GM18507 (cell line): ENCODE measurements around the gene PAQR5.

Experiments
- DNase-seq: peaks from one replicate; pipeline ENCODE4 v3.0.0; 2011; ENCODE audit warnings: low read depth; ENCODE audit not compliant: insufficient read length; ENCODE audit errors: extremely low spot score
- FAIRE-seq: peaks from 2 replicates; lab custom pipeline; 2011; peaks lifted over from hg19 to GRCh38; lab: Jason Lieb, UNC

PAQR5 gene

GRCh38 chr15:69408841-69409240 is 110.1 kb downstream of the PAQR5 start:
- DNase-seq (no peak), FAIRE-seq (no peak)

- FAIRE-seq: no peak
- DNase-seq: no peak
These were observed 111.6 kb downstream of the PAQR5 start for GRCh38 chr15:69410248-69410874.

- FAIRE-seq: no peak
- DNase-seq: no peak
These were observed 113.6 kb downstream of the PAQR5 start for GRCh38 chr15:69412274-69412673.

- no peak for DNase-seq
- FAIRE-seq: no peak
These were observed 114.0 kb downstream of the PAQR5 start for GRCh38 chr15:69412701-69413100.

GRCh38 chr15:69413822-69414700 is 115.3 kb downstream of the PAQR5 start, which contains the start of gene KIF23:
KIF23 (plus strand) TSS chr15:69414349; CDS start chr15:69414466, 117 bp downstream.
- FAIRE-seq: peak; percentile 93
- peak; percentile 98 for DNase-seq

- FAIRE-seq (peak; percentile 36), DNase-seq (no peak)
These were observed 116.0 kb downstream of the PAQR5 start for GRCh38 chr15:69414701-69415167.

- FAIRE-seq: no peak
- DNase-seq: no peak
These were observed 116.7 kb downstream of the PAQR5 start for GRCh38 chr15:69415381-69415780.

- DNase-seq (no peak), FAIRE-seq (no peak)
These were observed 118.9 kb downstream of the PAQR5 start for GRCh38 chr15:69417581-69417980.

- FAIRE-seq: no peak
- no peak for DNase-seq
These were observed 122.8 kb downstream of the PAQR5 start for GRCh38 chr15:69421498-69421897.

GRCh38 chr15:69422336-69422895 is 123.7 kb downstream of the PAQR5 start:
- DNase-seq (no peak), FAIRE-seq (no peak)

GRCh38 chr15:69424001-69424400 is 125.3 kb downstream of the PAQR5 start:
- no peak for DNase-seq
- FAIRE-seq: no peak

- no peak for DNase-seq
- FAIRE-seq: no peak
These were observed 126.2 kb downstream of the PAQR5 start for GRCh38 chr15:69424748-69425413.

GRCh38 chr15:69433831-69434230 is 135.1 kb downstream of the PAQR5 start:
- FAIRE-seq: no peak

GRCh38 chr15:69434238-69434637 is 135.5 kb downstream of the PAQR5 start:
- FAIRE-seq (no peak), DNase-seq (no peak)

More at GRCh38 chr15:69433831-69434230, 135.1 kb downstream of the PAQR5 start:
- no peak for DNase-seq

GRCh38 chr15:69434679-69435078 is 136.0 kb downstream of the PAQR5 start:
- no peak for DNase-seq
- no peak for FAIRE-seq

- FAIRE-seq: no peak
These were observed 137.3 kb downstream of the PAQR5 start for GRCh38 chr15:69435985-69436384.

GRCh38 chr15:69436951-69437350 is 138.2 kb downstream of the PAQR5 start:
- DNase-seq (no peak), FAIRE-seq (no peak)

More at GRCh38 chr15:69435985-69436384, 137.3 kb downstream of the PAQR5 start:
- no peak for DNase-seq

- FAIRE-seq (no peak), DNase-seq (no peak)
These were observed 140.9 kb downstream of the PAQR5 start for GRCh38 chr15:69439623-69440022.

GRCh38 chr15:69443032-69443611 is 144.4 kb downstream of the PAQR5 start:
- DNase-seq (no peak), FAIRE-seq (peak; percentile 85)
